ENCODE measurements around the gene GAL. TPM values are rescaled to one million over a fixed set of nuclear protein-coding genes. Genes with fewer than 3 reads are reported as not detected.

The GAL gene
- total RNA-seq, 1 donor from 2014 or later, result 23.4 TPM

GRCh38 chr11:68651208-68651984, 32.9 kb upstream of the GAL start:
- Histone ChIP-seq H2AFZ (ENCODE audit: low read depth, low read length) (no peak overlapping the region), H3K27me3 (ENCODE audit: insufficient read depth, low read length) (peaks cover 33% of the 10 kb centered on the region), H3K79me2 (ENCODE audit: insufficient read depth, low read length) (no peaks in the 10 kb centered on the region), H3K4me3 (ENCODE audit: insufficient read depth, low read depth, low read length) (no peak overlapping the region), H3K4me2 (ENCODE audit: low read length) (no peak overlapping the region), H3K9me3 (ENCODE audit: insufficient read depth, low read depth, low read length) (peaks cover 14% of the 10 kb centered on the region), H4K20me1 (ENCODE audit: insufficient read depth, low read length) (no peaks in the 10 kb centered on the region), H3K9ac (ENCODE audit: low read length) (no peak overlapping the region), H3K36me3 (ENCODE audit: insufficient read depth, low read length) (no peaks in the 10 kb centered on the region), H3K27ac (ENCODE audit: low read depth, low read length) (no peak overlapping the region), H3K4me1 (ENCODE audit: insufficient read depth, low read length) (no peaks in the 10 kb centered on the region)
- TF ChIP-seq CTCF (IDR thresholded peaks at IDR 0.05; ENCODE audit: insufficient read depth, low read depth, low read length) (no peak), EZH2 (IDR thresholded peaks at IDR 0.05; ENCODE audit: insufficient read depth, low read length) (no peak)
- Mint-ChIP-seq H3K9me3 (ENCODE audit: unreplicated experiment) (peaks cover 23% of the 10 kb centered on the region), H3K27me3 (ENCODE audit: low read depth, unreplicated experiment) (peaks cover 13% of the 10 kb centered on the region), H3K36me3 (ENCODE audit: low read depth, unreplicated experiment) (no peaks in the 10 kb centered on the region), H3K27ac (ENCODE audit: unreplicated experiment) (no peak overlapping the region), H3K4me3 (ENCODE audit: unreplicated experiment) (no peak overlapping the region), H3K4me1 (ENCODE audit: low read depth, unreplicated experiment) (no peaks in the 10 kb centered on the region)
- FAIRE-seq (no peak), DNase-seq (ENCODE audit: low read depth) (no peak)

GRCh38 chr11:68651985-68652682, 32.2 kb upstream of the GAL start:
- Mint-ChIP-seq H3K27ac (ENCODE audit: unreplicated experiment) (no peak overlapping the region), H3K4me1 (ENCODE audit: low read depth, unreplicated experiment) (no peaks in the 10 kb centered on the region), H3K36me3 (ENCODE audit: low read depth, unreplicated experiment) (no peaks in the 10 kb centered on the region), H3K9me3 (ENCODE audit: unreplicated experiment) (peaks cover 20% of the 10 kb centered on the region), H3K4me3 (ENCODE audit: unreplicated experiment) (no peak overlapping the region), H3K27me3 (ENCODE audit: low read depth, unreplicated experiment) (peaks cover 13% of the 10 kb centered on the region)
- H3K9ac ChIP-seq (ENCODE audit: low read length), result no peak overlapping the region
- DNase-seq (ENCODE audit: low read depth) (no peak), FAIRE-seq (no peak)
- H2AFZ ChIP-seq (ENCODE audit: low read depth, low read length), result no peak overlapping the region
- TF ChIP-seq EZH2 (IDR thresholded peaks at IDR 0.05; ENCODE audit: insufficient read depth, low read length), result no peak
- TF ChIP-seq CTCF (IDR thresholded peaks at IDR 0.05; ENCODE audit: insufficient read depth, low read depth, low read length), result no peak
- no peaks in the 10 kb centered on the region for H3K36me3 ChIP-seq (ENCODE audit: insufficient read depth, low read length)
- no peaks in the 10 kb centered on the region for H4K20me1 ChIP-seq (ENCODE audit: insufficient read depth, low read length)
- H3K9me3 ChIP-seq (ENCODE audit: insufficient read depth, low read depth, low read length), result peaks cover 11% of the 10 kb centered on the region
- H3K27me3 ChIP-seq (ENCODE audit: insufficient read depth, low read length), result peaks cover 34% of the 10 kb centered on the region
- H3K27ac ChIP-seq (ENCODE audit: low read depth, low read length), result no peak overlapping the region
- H3K79me2 ChIP-seq (ENCODE audit: insufficient read depth, low read length), result no peaks in the 10 kb centered on the region
- no peak overlapping the region for H3K4me2 ChIP-seq (ENCODE audit: low read length)
- no peak overlapping the region for H3K4me3 ChIP-seq (ENCODE audit: insufficient read depth, low read depth, low read length)
- H3K4me1 ChIP-seq (ENCODE audit: insufficient read depth, low read length), result no peaks in the 10 kb centered on the region
